Adipocyte (in vitro differentiated cells): Measurements from ENCODE around the gene TRPC4.

Source experiments
- DNase-seq: peaks from one replicate; pipeline ENCODE4 v3.0.0-alpha.2; 2015; ENCODE audit warnings: low read depth
- H3K27me3 ChIP-seq: replicated peaks from 2 replicates; pipeline ENCODE4 v1.7.0; 2013; ENCODE audit warnings: mild to moderate bottlenecking, low read length, moderate library complexity; ENCODE audit not compliant: control insufficient read depth, insufficient read depth
- H3K36me3 ChIP-seq: 2 replicates; pipeline ENCODE4 v1.7.0; 2013; ENCODE audit warnings: low read length, mild to moderate bottlenecking, moderate library complexity; ENCODE audit not compliant: control insufficient read depth, insufficient read depth, severe bottlenecking
- H3K4me1 ChIP-seq: 2 replicates; pipeline ENCODE4 v1.7.0; 2013; ENCODE audit warnings: mild to moderate bottlenecking, low read length, moderate library complexity; ENCODE audit not compliant: control insufficient read depth, insufficient read depth
- H3K4me3 ChIP-seq: 2 replicates; pipeline ENCODE4 v1.7.0; 2013; ENCODE audit warnings: mild to moderate bottlenecking, low read length, moderate library complexity
- H3K9ac ChIP-seq: 2 replicates; pipeline ENCODE4 v1.7.0; 2013; ENCODE audit warnings: mild to moderate bottlenecking, low read length, moderate library complexity
- H3K9me3 ChIP-seq: 2 replicates; pipeline ENCODE4 v1.7.0; 2013; ENCODE audit warnings: mild to moderate bottlenecking, low read length, moderate library complexity; ENCODE audit not compliant: control insufficient read depth

Gene TRPC4

GRCh38 chr13:37632294-37632693 is 237.3 kb downstream of the TRPC4 start:
- Histone ChIP-seq H3K9ac (no peak overlapping the region), H3K4me3 (no peak overlapping the region), H3K36me3 (no peaks in the 10 kb centered on the region), H3K27me3 (no peaks in the 10 kb centered on the region), H3K4me1 (no peaks in the 10 kb centered on the region), H3K9me3 (peaks cover 3% of the 10 kb centered on the region)
- DNase-seq, result no peak

- no peak for DNase-seq
- Histone ChIP-seq H3K4me3 (no peak overlapping the region), H3K27me3 (no peaks in the 10 kb centered on the region), H3K9me3 (peaks cover 3% of the 10 kb centered on the region), H3K36me3 (no peaks in the 10 kb centered on the region), H3K9ac (no peak overlapping the region), H3K4me1 (no peaks in the 10 kb centered on the region)
Measured at GRCh38 chr13:37627428-37627827, 242.1 kb downstream of the TRPC4 start.

GRCh38 chr13:37621811-37622361 is 247.7 kb downstream of the TRPC4 start:
- Histone ChIP-seq H3K9me3 (no peaks in the 10 kb centered on the region), H3K4me3 (no peak overlapping the region), H3K36me3 (no peaks in the 10 kb centered on the region), H3K4me1 (peaks cover 34% of the 10 kb centered on the region), H3K9ac (no peak overlapping the region), H3K27me3 (no peaks in the 10 kb centered on the region)
- peak; percentile 78 for DNase-seq

- peak; percentile 85 for DNase-seq
- no peaks in the 10 kb centered on the region for H3K36me3 ChIP-seq
- no peaks in the 10 kb centered on the region for H3K27me3 ChIP-seq
Measured at GRCh38 chr13:37618554-37618953, 251.0 kb downstream of the TRPC4 start.

GRCh38 chr13:37617173-37617572 is 252.4 kb downstream of the TRPC4 start:
- Histone ChIP-seq H3K9ac (peak overlapping the region; percentile 20), H3K36me3 (no peaks in the 10 kb centered on the region), H3K27me3 (no peaks in the 10 kb centered on the region), H3K4me1 (peaks cover 44% of the 10 kb centered on the region), H3K9me3 (no peaks in the 10 kb centered on the region), H3K4me3 (no peak overlapping the region)
- DNase-seq, result peak; percentile 62

More at GRCh38 chr13:37618554-37618953, 251.0 kb downstream of the TRPC4 start:
- no peaks in the 10 kb centered on the region for H3K9me3 ChIP-seq
- no peak overlapping the region for H3K9ac ChIP-seq
- H3K4me3 ChIP-seq, result peak overlapping the region; percentile 24
- peaks cover 45% of the 10 kb centered on the region for H3K4me1 ChIP-seq

GRCh38 chr13:37616131-37616530 is 253.4 kb downstream of the TRPC4 start:
- no peak overlapping the region for H3K9ac ChIP-seq
- no peak overlapping the region for H3K4me3 ChIP-seq
- no peaks in the 10 kb centered on the region for H3K27me3 ChIP-seq
- H3K4me1 ChIP-seq, result peaks cover 33% of the 10 kb centered on the region
- H3K9me3 ChIP-seq, result no peaks in the 10 kb centered on the region
- DNase-seq, result peak; percentile 36
- no peaks in the 10 kb centered on the region for H3K36me3 ChIP-seq

GRCh38 chr13:37615276-37615675 is 254.3 kb downstream of the TRPC4 start:
- no peaks in the 10 kb centered on the region for H3K36me3 ChIP-seq
- no peaks in the 10 kb centered on the region for H3K27me3 ChIP-seq
- H3K9ac ChIP-seq, result no peak overlapping the region
- H3K4me3 ChIP-seq, result no peak overlapping the region
- DNase-seq, result no peak
- peaks cover 33% of the 10 kb centered on the region for H3K4me1 ChIP-seq
- H3K9me3 ChIP-seq, result no peaks in the 10 kb centered on the region

- Histone ChIP-seq H3K9me3 (no peaks in the 10 kb centered on the region), H3K27me3 (no peaks in the 10 kb centered on the region), H3K4me1 (peaks cover 28% of the 10 kb centered on the region), H3K4me3 (no peak overlapping the region), H3K9ac (no peak overlapping the region), H3K36me3 (no peaks in the 10 kb centered on the region)
- no peak for DNase-seq
Measured at GRCh38 chr13:37613638-37614037, 255.9 kb downstream of the TRPC4 start.

GRCh38 chr13:37613236-37613635 is 256.3 kb downstream of the TRPC4 start:
- H3K9me3 ChIP-seq, result no peaks in the 10 kb centered on the region
- no peak overlapping the region for H3K9ac ChIP-seq
- H3K4me3 ChIP-seq, result no peak overlapping the region
- DNase-seq, result no peak
- peaks cover 24% of the 10 kb centered on the region for H3K4me1 ChIP-seq
- H3K36me3 ChIP-seq, result no peaks in the 10 kb centered on the region
- no peaks in the 10 kb centered on the region for H3K27me3 ChIP-seq

GRCh38 chr13:37608750-37609339 is 260.7 kb downstream of the TRPC4 start:
- Histone ChIP-seq H3K4me1 (no peaks in the 10 kb centered on the region), H3K4me3 (no peak overlapping the region), H3K9ac (no peak overlapping the region), H3K9me3 (no peaks in the 10 kb centered on the region), H3K27me3 (no peaks in the 10 kb centered on the region), H3K36me3 (no peaks in the 10 kb centered on the region)
- peak; percentile 58 for DNase-seq

- peak; percentile 75 for DNase-seq
- H3K4me3 ChIP-seq, result no peak overlapping the region
- H3K4me1 ChIP-seq, result no peaks in the 10 kb centered on the region
- no peaks in the 10 kb centered on the region for H3K27me3 ChIP-seq
- H3K9me3 ChIP-seq, result no peaks in the 10 kb centered on the region
- no peak overlapping the region for H3K9ac ChIP-seq
- H3K36me3 ChIP-seq, result no peaks in the 10 kb centered on the region
Measured at GRCh38 chr13:37602733-37603381, 266.7 kb downstream of the TRPC4 start.
